ENCODE results near the gene PDE2A.

The PDE2A gene

DNA sequence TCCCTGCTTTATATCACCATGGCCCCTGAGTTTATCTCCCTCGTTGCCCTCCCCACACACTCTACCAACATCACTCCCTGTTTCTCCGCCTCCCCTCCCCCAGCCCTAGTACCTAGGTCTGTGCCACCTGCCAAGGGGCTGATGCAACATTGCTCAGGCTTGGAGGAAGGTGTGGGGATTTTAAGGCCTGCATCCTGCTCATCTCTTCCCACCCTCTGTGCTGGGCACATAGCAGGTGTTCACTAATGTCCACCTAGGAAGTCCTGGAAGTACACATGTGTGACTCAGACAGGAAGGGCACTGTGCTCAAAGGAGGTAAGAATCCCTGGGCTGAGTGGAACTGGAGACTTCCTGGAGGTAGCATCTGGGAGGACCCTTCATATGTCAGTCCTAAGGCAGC, 37.0 kb downstream of the PDE2A start:
- DNase-seq (ENCODE audit: low read depth, low spot score), result no peak

DNA sequence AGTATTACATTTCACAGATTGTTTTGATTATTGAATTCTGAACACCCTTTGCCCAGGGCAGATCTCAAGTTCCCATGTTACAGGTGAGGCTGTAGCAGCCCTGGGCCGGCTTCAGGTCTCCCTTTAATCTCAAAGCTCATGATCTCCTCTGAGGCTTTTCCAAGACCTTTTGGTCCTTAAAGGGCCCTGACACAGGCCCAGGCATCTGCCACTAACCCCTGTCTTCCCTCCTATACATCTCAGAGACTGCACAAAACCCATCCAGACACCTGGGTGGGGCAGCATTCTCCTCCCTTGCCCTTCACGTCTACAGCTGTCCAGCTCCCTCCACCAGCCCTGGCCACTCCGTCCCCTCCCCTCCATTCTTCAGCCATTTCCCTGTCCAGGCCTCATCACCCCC, 37.8 kb downstream of the PDE2A start:
- DNase-seq (ENCODE audit: low read depth, low spot score), result no peak

DNA sequence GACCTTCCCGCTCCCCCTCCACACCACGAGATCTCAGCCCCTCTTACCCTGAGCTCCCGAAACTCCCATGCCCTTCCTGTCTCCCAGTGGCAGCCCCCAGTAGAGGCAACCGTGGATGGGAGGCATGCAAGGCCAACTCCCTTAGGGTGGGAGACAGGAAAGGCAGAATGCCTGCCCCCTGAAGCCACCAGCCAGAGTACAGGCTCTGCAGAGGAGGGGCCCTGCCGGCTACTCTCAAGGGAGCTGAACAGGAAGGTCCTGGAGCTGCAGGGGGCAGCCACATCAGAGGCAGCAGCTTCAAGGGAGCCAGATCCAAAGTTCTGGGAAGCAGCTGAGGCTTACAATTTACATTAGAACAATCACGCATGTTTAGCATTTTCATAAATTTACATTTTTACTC, 38.3 kb downstream of the PDE2A start:
- no peak for DNase-seq (ENCODE audit: low read depth, low spot score)

DNA sequence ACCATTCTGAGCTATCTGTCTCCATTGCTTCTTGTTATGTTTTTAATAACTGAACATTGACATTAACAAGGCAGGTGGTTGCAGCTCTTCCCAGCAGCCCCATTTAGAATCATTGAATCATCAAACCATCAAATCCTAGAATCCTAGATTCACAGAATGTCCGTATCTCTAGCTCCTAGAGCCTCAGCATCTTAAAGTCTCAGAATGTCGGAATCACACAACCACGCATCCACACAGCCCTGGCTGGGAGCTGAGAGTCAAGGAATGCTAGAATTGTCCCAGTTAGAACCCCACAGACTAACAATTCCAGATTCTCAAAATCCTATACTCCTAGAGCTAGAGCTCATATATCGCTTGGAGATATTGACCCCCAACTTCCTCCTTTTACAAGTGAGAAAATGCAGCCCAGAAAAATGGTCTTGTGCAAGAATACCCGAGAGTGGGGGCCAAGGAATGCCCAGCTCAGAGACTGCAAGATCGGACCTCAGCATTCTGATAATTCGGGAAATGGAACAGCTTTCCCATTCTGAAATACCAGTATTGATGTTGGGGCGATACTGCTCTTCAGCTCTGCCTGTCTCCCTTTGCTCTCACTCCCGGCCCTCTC, 38.8 kb downstream of the PDE2A start:
- no peak for DNase-seq (ENCODE audit: low read depth, low spot score)

DNA sequence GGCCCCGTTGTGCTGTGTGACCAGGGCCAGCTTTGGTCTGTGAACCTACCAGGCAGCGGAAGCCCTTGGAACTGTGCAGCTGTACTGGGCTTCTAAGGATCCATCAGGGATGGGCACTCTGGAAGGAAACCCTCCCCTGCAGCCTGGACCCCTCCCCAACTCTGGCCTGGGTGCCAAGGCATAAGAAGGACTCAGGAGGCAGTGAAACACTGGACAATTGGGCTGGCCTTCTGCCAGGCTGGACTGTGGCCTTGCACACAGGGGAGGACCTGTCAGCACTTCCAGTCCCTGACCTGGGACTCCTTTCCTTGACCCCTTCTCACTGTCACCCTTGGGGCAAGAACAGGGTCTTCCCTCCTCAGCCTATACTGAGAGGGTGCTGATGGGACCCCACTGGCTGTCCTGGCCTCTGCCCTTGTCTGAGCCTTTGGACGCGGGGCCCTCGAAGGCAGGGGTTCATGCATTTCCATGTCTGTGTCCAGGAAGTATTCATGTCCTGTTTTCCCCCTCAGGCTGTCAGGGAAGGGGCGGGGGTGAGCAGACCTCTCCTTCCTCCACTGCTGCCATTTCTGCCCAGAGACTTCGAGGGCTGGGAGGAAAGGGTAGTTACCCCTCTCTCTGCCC, 39.6 kb downstream of the PDE2A start:
- DNase-seq (ENCODE audit: low read depth, low spot score), result no peak

DNA sequence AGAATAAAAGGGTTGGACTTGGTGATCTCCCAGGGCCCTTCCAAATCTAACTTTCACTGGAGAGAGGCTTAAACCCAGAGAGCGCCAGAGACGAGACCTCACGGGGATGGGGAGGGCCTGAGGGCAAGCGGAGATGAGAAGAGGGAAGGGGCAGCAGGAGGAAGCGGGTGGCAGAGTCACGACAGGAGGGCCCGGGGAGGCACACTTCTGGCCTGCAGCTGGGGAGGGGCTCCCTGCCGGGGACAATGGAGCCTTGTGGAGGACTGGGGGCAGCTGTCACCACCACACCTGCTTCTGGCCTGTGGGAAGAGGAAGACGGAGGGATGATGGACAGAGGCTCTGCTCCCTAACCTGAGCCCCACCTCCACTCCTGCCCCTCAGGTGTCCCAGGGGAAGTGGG, 40.2 kb downstream of the PDE2A start:
- DNase-seq (ENCODE audit: low read depth, low spot score), result no peak

DNA sequence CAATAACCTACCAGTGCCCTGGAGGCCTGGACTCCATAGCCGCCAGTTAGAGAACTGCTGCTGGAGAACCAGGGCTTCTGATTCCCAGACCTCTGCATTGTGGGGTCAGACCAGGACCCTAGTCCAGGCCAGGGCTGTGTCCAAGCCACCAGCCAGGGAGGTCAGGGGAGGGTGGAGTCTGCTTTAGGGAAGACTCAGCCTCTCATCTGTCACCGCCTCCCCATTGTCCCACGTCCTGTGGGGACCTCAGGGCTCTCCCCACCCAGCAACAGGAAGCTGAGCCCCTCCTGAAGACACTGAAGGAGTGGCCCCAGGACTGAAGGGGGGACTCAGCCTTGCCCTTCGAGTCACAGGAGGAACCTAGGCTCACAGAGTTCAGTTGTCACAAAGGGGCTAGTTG, 41.2 kb downstream of the PDE2A start:
- DNase-seq (ENCODE audit: low read depth, low spot score), result peak; percentile 68

DNA sequence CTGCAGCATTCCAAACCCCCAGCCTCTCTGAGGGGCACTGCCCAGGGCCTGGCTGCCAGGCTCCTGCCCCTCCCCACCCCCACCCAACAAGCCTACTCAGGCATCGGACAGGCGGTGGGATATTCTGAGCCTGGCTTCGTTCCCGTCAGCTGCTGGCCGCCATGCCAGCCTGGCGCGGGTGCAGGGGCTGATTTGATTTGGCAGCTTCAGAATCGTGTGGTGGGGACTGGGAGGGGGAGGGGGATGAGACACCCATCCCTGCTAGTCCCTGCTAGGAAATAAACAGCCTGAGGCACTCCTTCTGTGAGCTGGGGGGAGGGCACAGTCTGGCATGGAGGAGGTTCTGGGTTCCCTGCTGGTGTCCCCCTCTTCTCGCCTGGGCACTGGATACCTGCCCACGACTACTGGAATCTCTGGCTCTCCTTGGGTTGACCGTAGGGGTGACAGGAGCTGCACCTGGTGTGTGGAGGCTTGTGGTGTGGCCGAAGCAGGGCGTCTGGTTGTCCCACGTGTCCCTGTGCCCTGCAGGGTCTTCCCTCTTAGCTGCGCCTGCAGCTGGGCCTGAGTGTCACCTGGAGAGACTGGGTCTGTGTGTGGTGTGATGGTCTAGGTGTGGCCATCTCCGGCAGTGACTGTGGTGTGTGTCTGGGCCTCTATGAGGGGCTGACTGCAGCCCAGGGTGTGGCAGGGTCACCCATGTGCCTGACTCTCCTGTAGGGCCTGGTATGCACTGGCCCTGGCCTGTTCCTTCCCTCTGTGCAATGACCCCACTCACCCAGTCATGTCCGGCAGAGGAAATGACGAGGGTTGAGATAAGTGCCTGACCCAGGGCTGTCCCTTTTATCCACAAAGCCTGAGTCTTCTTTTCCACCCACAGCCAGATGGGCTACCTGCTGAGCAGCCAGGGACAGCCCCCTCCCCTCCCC, 42.2 kb downstream of the PDE2A start:
- DNase-seq (ENCODE audit: low read depth, low spot score), result peak; percentile 71

DNA sequence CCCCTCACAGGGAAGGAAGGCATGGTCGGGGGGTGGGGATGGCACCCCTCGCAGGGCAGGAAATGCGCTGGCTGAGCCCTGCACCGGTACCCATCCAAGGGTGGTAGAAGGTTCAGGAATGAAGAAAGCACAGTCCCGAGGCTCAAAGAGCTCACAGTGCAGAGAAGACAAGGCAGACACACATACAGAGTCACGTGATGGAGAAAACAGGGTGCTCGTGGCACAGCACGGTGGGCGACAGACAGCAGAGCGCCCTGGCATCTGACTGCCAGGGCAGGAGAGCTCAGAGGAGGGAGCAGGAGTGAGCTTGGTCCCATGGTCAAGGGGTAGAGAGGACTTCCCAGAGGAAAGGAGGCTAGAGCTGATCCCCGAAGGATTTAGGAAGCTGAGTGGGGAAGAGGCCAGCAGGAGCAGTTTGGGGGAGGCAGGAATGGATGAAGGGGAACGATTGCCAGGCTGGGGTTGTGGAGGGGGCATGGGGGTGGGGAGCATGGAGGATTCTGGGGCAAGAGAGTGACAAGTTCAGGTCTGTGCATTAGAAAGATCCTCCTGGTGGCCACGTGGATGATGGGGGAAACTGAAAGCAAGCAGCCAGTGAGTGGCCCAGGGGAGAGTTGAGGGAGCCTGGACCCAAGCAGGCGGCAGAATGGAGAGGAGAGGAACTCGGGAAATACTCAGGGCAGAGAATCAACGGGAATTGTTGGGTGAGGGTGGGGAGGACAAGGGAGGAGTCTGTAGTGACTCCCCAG, 43.9 kb downstream of the PDE2A start:
- no peak for DNase-seq (ENCODE audit: low read depth, low spot score)

DNA sequence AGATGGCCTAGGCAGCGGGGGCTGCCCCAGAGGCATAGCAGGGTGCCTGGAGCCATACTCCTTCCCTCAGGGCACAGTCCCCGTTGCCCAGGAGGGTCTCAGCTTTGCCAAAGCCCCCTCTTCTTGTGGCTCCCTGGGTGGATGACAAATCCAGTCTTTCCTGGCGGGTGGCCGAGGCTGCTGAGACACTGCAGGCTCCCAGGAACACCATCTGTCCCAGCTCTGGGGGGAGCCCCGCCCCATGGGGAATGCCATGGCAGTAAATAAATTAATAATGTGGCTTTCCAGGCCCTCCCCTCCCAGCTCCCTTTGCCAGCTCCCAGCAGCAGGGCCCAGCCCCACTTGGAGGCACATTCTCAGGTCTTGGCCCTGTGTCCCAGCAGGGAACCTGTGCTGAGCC, 45.0 kb downstream of the PDE2A start:
- no peak for DNase-seq (ENCODE audit: low read depth, low spot score)

DNA sequence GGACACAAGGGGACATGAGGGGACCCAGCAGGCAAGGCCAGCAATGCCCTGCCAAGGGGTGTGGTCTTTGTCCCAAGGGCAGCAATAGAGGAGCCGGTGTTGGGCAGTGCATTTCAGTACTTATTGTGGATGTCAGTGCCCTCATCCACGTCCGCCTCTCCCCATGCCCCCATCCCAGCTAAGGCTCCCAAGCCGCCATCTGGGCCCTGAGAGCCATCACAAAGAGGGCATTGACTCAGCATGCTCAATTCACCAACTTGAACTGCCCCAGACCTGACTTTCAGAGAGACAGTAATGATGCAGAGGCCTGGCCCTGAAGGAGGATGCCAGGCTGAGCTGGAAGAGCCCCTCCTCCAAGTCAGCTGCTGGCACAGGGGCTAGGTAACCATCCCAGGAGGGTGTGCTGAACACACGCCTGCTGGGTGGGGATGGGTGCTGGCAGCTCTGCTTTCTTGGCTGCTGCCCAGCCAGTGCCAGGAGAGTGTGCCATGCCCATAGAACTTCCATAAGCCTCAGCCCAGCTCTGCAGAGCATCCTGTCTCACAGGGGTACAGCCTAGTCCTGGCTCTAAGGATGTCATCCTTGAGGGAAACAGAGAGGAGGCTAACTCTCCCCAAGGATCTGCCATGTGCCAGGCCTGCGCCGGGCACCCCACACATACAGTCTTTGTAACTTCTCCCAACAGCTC, 46.5 kb downstream of the PDE2A start:
- no peak for DNase-seq (ENCODE audit: low read depth, low spot score)

DNA sequence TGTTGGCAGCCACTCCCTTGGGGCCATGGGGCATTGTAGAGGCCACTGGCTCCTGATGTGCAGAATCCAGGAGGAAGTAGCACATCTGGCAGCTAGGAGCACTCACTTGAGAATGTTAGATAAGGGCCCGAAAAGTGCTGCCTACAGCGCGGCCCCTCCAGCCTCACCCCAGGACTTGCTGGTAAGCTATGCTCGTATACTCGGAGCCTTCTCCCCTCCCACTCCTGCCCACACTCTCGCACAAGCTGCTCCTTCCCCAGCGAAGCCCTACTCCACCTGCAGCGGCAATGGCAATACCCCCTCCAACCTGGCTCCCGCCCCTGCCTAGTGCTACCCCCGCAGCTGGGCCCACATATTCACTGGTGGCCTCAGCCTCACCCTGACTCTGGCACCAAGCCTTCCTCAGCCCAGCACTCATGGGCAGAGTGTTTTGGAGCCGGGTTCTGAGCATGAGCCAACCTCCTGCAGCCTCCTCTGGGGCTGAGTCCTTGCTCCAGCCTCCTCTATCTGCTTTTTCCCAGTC, 47.7 kb downstream of the PDE2A start:
- no peak for DNase-seq (ENCODE audit: low read depth, low spot score)

DNA sequence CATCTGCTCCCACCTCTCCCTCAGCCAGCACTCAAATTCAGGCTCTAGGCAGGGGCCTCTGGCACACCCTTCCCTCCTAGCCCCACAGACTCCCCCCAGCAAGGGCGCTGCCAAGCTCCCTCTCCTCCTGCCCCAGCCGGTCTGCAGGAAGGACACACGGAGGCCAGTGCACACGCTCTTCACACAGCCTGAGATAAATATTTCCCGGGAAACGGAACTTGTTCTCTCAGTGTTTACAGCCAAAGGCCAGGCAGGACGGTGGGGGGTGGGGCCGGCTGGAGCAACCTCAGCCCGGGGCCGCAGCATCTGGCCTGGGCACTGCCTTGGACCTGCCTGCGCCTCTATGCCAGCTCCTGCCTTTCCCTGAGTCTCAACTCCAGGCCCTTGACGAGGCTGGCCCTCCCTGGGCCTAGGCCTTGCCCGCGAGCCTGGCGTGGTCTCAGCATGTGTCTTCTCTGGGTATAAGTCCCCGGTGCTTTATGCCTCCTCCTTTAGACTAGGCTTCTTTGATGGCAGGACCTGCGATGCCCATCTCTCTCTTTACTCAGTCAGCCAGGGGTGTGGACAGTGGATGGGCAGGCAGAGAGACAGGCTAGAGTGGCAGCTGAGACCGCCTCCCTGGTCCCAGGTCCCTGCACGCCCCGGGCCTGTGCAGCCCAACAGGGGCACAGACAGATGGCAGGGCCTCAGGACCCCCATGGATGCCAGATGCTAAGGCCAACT, 48.4 kb downstream of the PDE2A start:
- DNase-seq (ENCODE audit: low read depth, low spot score), result peak; percentile 54

DNA sequence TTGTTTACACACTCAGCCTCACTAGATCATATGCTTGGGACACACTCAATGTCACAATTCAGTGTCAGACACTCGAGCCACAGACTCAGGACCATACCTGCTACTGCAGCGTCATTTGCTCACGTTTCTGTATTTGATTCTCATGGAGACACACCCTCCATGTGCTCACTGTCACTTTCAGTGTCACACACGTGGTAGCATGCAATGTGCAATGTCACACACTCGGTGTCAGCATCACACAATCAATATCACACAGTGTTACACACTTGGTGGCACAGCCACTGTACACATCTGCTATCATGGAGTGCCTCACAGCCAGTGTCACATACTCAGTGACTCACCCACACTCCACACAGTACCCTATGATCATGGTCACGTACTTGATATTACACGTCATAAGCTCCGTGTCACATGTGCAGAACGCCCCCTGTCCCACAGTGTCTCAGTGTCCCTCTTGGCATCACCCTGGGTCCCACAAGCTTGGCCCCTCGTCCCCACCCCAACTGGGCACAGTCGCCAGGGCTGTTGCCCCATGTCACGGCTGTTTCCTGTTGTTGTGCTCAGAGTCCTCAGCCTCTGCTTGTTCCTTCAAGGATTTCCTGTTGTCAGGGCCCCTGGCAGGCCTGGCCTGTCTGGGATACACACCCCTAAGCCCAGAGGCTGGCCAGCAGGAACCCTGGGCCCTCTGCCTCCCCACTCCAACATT, 49.6 kb downstream of the PDE2A start:
- DNase-seq (ENCODE audit: low read depth, low spot score), result no peak

DNA sequence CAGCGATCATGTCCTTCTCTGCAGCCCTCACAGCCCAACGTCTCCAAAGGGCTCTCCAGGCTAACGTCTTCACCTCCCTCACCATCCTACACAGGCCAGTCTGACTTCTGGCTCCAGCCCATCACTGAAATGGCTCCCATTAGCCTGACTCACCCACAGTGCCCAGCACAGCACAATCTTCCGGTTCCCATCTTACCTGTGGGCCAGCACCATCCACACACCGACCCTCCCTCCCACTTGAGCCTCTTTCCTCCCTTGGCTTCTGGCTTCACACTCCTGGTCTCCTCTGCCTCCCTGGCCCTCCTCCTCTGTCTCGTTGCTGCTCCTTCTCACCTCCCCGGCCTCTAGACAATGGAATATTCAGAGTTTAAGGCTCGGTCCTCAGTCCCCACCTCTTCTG, 51.2 kb downstream of the PDE2A start:
- DNase-seq (ENCODE audit: low read depth, low spot score), result no peak

DNA sequence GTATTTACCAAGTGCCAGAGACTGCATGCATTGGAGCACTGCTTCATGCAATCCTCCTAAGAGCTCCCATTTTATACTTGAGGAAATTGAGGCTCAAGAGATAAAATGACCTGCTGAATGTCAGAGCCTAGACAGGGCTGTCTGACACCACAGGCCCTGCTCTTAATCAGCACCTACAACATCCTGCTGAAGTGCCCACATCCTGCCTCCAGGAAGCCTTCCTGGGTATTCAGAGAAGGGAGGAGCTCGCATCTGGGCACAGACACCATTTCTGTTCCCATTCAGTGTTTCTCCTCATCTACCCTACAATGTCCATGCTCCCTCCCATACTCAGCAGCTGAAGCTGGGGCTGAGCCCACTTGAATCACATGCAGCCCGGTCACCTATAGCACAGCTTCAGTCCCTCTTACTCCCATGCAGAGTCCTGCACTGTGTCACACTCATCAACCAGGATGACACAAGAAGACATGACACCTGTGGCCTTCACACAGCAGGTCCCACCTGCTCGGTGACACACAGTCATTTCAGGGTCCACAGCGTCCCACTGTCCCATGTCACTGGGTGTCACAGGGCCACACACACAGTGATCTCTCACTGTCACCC, 53.1 kb downstream of the PDE2A start:
- no peak for DNase-seq (ENCODE audit: low read depth, low spot score)

DNA sequence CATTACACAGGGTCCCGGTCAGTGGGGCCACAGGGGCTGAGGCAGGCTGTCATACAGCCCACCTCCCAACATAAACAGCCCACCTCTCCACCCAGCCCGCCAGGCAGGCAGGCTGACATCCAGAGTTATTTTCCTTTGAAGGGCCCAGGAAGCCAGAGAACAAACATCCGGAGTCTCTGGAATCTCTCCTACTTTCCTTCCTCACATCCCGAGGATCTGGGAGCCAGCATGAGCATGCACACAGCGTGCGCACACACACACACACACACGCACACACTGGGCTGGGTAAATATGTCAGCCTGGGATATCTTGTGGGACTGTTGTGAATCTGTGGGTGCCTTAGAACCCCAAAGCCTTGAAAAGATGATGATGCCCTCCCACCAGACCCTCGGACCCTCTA, 55.4 kb downstream of the PDE2A start:
- DNase-seq (ENCODE audit: low read depth, low spot score), result no peak

DNA sequence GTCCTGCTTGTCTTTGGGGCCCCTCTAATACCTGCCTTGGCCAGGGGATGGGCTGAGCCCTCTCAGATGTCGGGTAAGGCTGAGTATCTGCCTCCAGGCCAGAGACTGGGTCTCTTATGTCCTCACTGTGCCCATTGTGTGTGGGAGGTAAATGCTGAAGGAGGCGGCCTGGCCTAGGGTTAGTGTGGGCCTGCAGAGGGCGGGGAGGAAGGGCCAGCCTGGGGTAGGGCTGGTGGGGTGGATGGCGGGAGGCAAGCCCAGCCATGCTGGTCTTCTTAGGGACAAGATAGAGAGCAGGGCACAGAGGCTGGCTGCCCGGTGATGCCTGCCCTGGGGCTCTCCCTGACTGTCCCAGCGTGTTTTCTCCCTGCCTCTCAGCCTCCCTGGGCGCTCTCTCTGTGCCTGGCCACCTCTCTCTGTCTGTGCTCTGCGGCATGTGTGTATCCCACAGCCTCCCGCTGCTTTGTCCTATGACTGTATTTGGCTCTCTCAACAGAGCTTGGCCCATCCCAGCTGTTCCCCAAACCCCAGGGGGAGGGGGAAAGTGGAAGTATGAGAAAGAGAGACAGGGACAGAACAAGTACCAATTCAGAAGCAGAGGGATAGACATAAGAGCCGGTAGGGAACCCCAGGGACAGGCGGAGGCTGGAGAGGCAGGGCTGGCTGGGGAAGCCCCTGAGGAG, 57.0 kb downstream of the PDE2A start:
- DNase-seq (ENCODE audit: low read depth, low spot score), result no peak

DNA sequence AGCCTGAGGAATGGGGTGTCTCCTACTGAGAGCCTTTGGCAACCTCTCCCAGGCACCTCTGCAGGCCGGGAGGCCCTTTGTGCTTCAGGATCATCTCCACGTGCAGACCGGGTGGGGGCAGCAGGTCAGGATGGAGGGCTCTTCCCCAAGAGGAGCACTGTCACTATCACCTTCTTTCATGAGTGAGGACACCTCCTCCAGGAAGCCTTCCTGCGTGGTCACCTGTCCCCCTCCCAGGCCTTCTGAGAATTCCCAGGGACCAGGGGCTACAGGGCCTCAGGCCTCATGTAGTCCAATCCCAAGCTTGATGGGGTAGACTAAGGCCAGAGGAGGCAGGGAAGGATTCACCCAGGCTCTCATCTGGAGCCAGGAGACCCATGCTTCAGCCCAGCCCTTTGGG, 57.6 kb downstream of the PDE2A start:
- no peak for DNase-seq (ENCODE audit: low read depth, low spot score)
